Measurements from ENCODE around the gene TBC1D23. TPM values are rescaled to one million over a fixed set of nuclear protein-coding genes. Genes with fewer than 3 reads are reported as not detected.

Gene TBC1D23
- total and polyA plus RNA-seq, 9 of the 15 experiments (the other 6 are each of a cell fraction or from before 2014, with no cell fraction given): 23.4 to 85.8 (median 43.7) TPM

- BruUV-seq (replicated peaks): no TSS peak
- Histone ChIP-seq H4K20me1 (replicated peaks; ENCODE audit: control insufficient read depth, insufficient read depth, low read length) (peaks cover 44% of the 10 kb centered on the region), H3K27ac (ENCODE audit: extremely low read depth, low read depth, low read length) (peak overlapping the region; percentile 81; the same call in 2 of the 3 replicates), H3K4me1 (replicated peaks in 1 of 2; ENCODE audit: control insufficient read depth in 2 of 2, insufficient read depth in 2 of 2, low read length in 2 of 2) (peaks cover 4 to 12% of the 10 kb centered on the region in 2 experiments), H3K9me1 (ENCODE audit: control insufficient read depth, insufficient read depth, low read length) (no peaks in the 10 kb centered on the region), H3K4me2 (ENCODE audit: insufficient read depth, low read length) (peak overlapping the region; percentile 75), H3K36me3 (ENCODE audit: control insufficient read depth, insufficient read depth, low read length) (peaks cover 5% of the 10 kb centered on the region), H3K27me3 (ENCODE audit: control insufficient read depth in 2 of 2, insufficient read depth in 2 of 2, low read length in 2 of 2) (no peaks in the 10 kb centered on the region), H3K79me2 (ENCODE audit: control insufficient read depth, insufficient read depth, low read length) (peaks cover 92% of the 10 kb centered on the region), H3K4me3 (no peak overlapping the region; the same call in 1 of the 2 replicates), H3K9ac (ENCODE audit: insufficient read depth in 1 of 2, low read depth in 2 of 2, low read length in 2 of 2) (peak overlapping the region in 1 of 2 experiments; percentile 54; a peak in 1 of 4 replicates), H3K9me3 (replicated peaks; ENCODE audit: control insufficient read depth, insufficient read depth, low read depth, low read length) (no peaks in the 10 kb centered on the region), H2AFZ (ENCODE audit: low read depth, low read length) (no peak overlapping the region)
- no peak for TF ChIP-seq RAD21 (CRISPR knock-in tag; conservative IDR thresholded peaks at IDR 0.05 in 1 of 2, IDR thresholded peaks at IDR 0.05 in 1 of 2)
- no peak for TF ChIP-seq PKNOX1 (IDR thresholded peaks at IDR 0.05)
- TF ChIP-seq ELK3 (CRISPR knock-in tag; IDR thresholded peaks at IDR 0.05): no peak
- no peak for TF ChIP-seq ZNF449 (CRISPR knock-in tag; IDR thresholded peaks at IDR 0.05)
- no peak for TF ChIP-seq HINFP (tag; conservative IDR thresholded peaks at IDR 0.05; ENCODE audit: low read depth)
- no peak for TF ChIP-seq ZNF133 (CRISPR knock-in tag; IDR thresholded peaks at IDR 0.05)
- no peak for TF ChIP-seq ZNF57 (CRISPR knock-in tag; IDR thresholded peaks at IDR 0.05)
- no peak for TF ChIP-seq NR2C1 (IDR thresholded peaks at IDR 0.05)
- no peak for TF ChIP-seq NR2C1 (tag; IDR thresholded peaks at IDR 0.05)
- no peak for TF ChIP-seq NKRF (IDR thresholded peaks at IDR 0.05; ENCODE audit: borderline replicate concordance)
- TF ChIP-seq SNRNP70 (optimal IDR thresholded peaks at IDR 0.05; ENCODE audit: low read depth, low read length): no peak
- TF ChIP-seq NFATC3 (IDR thresholded peaks at IDR 0.05): no peak
- no peak for TF ChIP-seq NR2C2 (CRISPR knock-in tag; IDR thresholded peaks at IDR 0.05)
- TF ChIP-seq NR2C2 (tag; IDR thresholded peaks at IDR 0.05): no peak
- no peak for TF ChIP-seq ESRRA (IDR thresholded peaks at IDR 0.05; ENCODE audit: borderline replicate concordance, low read depth)
- TF ChIP-seq HDAC8 (tag; IDR thresholded peaks at IDR 0.05): no peak
- DNase-seq (ENCODE audit: extremely low read depth in 1 of 4, low spot score in 3 of 4) (no peak), FAIRE-seq (no peak), ATAC-seq (no peak)
- WGBS (ENCODE audit: insufficient coverage, low coverage, missing lambda C conversion rate): 25% methylated on average over 1 of the region's 1 CpG
- POLR2A ChIA-PET: interaction anchor here (0.8 to 1.0 kb wide), 2 partner anchors 136 to 205 kb away, joined by 3 to 5 read pairs; partner anchors contain the start of genes LNP1 and TOMM70
- intact Hi-C loops (cut with micrococcal nuclease): no loop called here
- in situ Hi-C loops (cut with MboI): no loop called here
- CTCF ChIA-PET (ENCODE audit: low intra/inter-chr PET ratio): no interaction called here
These were observed 4.2 kb downstream of the TBC1D23 start for GRCh38 chr3:100265016-100265415.

Measured in K562 (cell line).